ENCODE measurements around the gene KCNJ3.

GRCh38 chr2:154844513-154844912 lies 146.0 kb downstream of the KCNJ3 start:
- TF ChIP-seq, protein P1, sequence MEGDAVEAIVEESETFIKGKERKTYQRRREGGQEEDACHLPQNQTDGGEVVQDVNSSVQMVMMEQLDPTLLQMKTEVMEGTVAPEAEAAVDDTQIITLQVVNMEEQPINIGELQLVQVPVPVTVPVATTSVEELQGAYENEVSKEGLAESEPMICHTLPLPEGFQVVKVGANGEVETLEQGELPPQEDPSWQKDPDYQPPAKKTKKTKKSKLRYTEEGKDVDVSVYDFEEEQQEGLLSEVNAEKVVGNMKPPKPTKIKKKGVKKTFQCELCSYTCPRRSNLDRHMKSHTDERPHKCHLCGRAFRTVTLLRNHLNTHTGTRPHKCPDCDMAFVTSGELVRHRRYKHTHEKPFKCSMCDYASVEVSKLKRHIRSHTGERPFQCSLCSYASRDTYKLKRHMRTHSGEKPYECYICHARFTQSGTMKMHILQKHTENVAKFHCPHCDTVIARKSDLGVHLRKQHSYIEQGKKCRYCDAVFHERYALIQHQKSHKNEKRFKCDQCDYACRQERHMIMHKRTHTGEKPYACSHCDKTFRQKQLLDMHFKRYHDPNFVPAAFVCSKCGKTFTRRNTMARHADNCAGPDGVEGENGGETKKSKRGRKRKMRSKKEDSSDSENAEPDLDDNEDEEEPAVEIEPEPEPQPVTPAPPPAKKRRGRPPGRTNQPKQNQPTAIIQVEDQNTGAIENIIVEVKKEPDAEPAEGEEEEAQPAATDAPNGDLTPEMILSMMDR (IDR thresholded peaks at IDR 0.05; ENCODE audit: insufficient read depth, low read length, poor library complexity, severe bottlenecking): no peak
- no peak for TF ChIP-seq EZH2phosphoT487 (conservative IDR thresholded peaks at IDR 0.05; ENCODE audit: low read length)
